RWPE2 (cell line): ENCODE measurements around the gene TRAF3IP1.

ENCODE experiments used
- ATAC-seq: fragments of 200-7000 bp; cut with Tn5 transposase; 3 replicates; pipeline ENCODE4 v1.9.1; 2021; ENCODE audit warnings: low read depth
- DNase-seq: peaks from one replicate; pipeline ENCODE4 v3.0.0-alpha.2; 2020; ENCODE audit warnings: low spot score
- H3K27ac ChIP-seq: fragments of 450-650 bp; 2 replicates; pipeline ENCODE4 v1.5.1; 2017; ENCODE audit warnings: mild to moderate bottlenecking; ENCODE audit not compliant: poor library complexity, severe bottlenecking
- H3K27me3 ChIP-seq: fragments of 250-450 bp; sonication (Bioruptor Pico); 2 replicates; pipeline ENCODE4 v1.5.1; 2021; ENCODE audit warnings: mild to moderate bottlenecking, moderate library complexity; ENCODE audit not compliant: insufficient read depth, poor library complexity, severe bottlenecking
- H3K36me3 ChIP-seq: fragments of 250-450 bp; sonication (Bioruptor Pico); 2 replicates; pipeline ENCODE4 v1.5.1; 2020; ENCODE audit warnings: low read depth, mild to moderate bottlenecking, moderate library complexity
- H3K4me1 ChIP-seq: fragments of 250-450 bp; sonication (Bioruptor Pico); 2 replicates; pipeline ENCODE4 v1.5.1; 2021; ENCODE audit warnings: mild to moderate bottlenecking, moderate library complexity; ENCODE audit not compliant: insufficient read depth, poor library complexity, severe bottlenecking
- H3K4me3 ChIP-seq: fragments of 250-450 bp; sonication (Bioruptor Pico); 2 replicates; pipeline ENCODE4 v1.5.1; 2021; ENCODE audit warnings: mild to moderate bottlenecking, moderate library complexity; ENCODE audit not compliant: severe bottlenecking
- H3K9me3 ChIP-seq: fragments of 250-450 bp; sonication (Bioruptor Pico); 2 replicates; pipeline ENCODE4 v1.5.1; 2021; ENCODE audit warnings: mild to moderate bottlenecking, moderate library complexity; ENCODE audit not compliant: severe bottlenecking
- TF ChIP-seq, protein P1 (sequence below): fragments of 450-650 bp; IDR thresholded peaks from one replicate; pipeline ENCODE4 v1.5.1; 2017; ENCODE audit warnings: mild to moderate bottlenecking, moderate library complexity; ENCODE audit not compliant: poor library complexity, severe bottlenecking

TRAF3IP1 gene

DNA sequence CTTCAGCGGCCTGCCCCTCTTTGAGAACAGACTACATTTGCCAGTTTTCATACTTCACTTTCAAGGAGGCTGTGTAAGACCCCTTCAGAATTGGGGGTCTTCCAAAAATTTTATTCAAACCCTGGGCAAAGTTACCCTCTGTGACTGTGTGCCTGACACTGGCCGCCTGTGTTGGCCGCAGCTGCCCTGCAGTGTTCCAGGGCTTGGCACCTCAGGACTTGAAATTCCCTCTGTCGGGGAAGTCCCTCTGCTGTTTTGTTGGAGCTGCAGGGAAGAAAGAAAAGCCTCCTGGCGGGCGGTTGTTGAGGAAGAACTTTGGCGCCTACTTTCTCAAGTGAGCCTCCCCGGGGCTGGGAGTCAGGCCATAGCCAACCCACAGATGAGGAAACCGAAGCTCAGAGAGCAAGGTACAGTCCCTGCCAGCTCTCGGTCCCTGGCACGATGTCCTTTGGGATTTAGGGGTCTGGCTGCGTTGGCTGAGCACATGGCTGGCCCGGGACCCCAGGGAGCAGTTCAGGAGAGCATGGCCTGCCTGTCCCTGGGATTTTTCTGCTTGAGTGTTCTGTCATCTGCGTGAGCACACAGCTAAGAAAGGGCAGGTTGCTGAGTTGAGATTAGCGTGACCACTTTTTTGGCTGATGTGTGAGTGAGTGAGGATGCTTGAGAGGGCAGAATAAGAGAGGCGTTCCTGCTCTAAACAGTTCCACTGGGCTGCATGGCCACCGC lies 88.5 kb downstream of the TRAF3IP1 start:
- Histone ChIP-seq H3K9me3 (no peaks in the 10 kb centered on the region), H3K27ac (no peak overlapping the region), H3K27me3 (no peaks in the 10 kb centered on the region), H3K4me3 (no peak overlapping the region), H3K36me3 (no peaks in the 10 kb centered on the region), H3K4me1 (no peaks in the 10 kb centered on the region)
- TF ChIP-seq, protein P1, sequence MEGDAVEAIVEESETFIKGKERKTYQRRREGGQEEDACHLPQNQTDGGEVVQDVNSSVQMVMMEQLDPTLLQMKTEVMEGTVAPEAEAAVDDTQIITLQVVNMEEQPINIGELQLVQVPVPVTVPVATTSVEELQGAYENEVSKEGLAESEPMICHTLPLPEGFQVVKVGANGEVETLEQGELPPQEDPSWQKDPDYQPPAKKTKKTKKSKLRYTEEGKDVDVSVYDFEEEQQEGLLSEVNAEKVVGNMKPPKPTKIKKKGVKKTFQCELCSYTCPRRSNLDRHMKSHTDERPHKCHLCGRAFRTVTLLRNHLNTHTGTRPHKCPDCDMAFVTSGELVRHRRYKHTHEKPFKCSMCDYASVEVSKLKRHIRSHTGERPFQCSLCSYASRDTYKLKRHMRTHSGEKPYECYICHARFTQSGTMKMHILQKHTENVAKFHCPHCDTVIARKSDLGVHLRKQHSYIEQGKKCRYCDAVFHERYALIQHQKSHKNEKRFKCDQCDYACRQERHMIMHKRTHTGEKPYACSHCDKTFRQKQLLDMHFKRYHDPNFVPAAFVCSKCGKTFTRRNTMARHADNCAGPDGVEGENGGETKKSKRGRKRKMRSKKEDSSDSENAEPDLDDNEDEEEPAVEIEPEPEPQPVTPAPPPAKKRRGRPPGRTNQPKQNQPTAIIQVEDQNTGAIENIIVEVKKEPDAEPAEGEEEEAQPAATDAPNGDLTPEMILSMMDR, result no peak
- no peak for ATAC-seq
- DNase-seq, result no peak

DNA sequence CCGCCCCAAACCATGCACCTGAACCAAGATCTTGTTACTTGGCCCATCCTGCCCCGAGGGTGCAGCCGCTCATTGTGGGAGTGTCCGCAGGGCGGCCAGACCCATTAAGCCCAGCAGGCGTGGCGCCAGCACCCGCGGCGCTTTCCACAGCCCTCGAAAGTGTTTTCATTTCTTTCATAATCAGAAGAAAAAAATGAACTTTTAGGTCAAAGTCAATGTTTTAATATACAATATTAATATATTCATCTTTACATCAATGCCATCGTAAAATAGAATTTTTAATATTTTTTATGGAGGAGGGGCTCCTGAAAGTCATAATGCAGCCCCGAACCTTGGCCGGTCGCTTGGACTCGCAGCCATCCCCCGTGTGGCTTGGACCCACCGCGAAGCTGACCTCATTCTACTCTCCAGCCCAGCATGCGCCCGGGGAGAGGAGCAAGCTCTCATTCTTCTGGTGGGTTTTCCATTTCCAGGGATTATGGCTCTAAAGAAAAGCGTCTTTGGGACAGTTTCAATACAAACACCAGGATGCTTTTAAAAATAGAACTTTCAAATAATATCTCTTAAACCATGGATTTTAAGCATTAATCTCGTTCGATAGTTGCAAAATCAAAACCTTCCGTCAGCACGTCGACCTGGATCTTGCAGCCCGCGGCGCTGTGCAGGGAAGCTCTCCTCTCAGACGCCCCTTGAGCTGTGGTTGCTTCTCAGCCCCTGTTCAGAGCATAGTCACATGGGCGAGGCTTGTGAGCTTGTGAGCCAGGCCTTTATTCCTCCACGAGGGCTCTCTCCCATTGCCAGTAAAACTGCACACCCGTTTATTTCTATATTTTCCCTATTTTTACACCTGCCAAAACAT lies 89.3 kb downstream of the TRAF3IP1 start:
- TF ChIP-seq, protein P1, result no peak
- Histone ChIP-seq H3K9me3 (no peaks in the 10 kb centered on the region), H3K4me3 (no peak overlapping the region), H3K27me3 (no peaks in the 10 kb centered on the region), H3K4me1 (no peaks in the 10 kb centered on the region), H3K36me3 (no peaks in the 10 kb centered on the region), H3K27ac (no peak overlapping the region)
- DNase-seq (no peak), ATAC-seq (no peak)

DNA sequence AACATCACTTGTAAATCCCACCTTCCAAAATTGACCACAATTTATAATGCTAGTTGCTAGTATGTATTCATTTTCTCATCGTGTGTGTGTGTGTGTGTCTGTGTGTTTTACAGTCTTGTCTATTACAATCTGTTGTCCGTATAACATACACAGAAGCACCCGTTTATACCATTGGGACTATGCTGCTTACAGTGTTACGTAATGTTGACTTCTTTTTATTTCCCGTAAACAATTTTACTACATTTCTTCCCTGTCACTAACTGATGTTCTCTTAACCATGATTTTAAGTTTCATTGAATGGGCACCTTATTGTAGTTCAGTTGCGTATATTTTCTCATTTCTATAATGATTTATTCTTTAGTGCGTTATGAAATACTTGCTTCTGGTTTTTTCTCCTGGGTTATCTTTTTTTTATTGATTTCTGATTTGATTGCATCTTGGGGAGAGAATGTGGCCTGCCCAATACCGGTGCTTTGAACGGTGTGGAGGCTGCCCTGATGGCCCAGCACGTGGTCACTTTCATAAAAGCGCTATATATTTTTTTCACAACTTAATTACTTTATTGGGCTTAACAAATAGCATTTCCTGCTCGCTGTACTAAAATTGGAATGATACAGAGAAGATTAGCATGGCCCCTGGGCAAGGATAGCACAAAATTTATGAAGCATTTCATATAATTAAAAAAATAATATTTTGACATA lies 91.9 kb downstream of the TRAF3IP1 start:
- DNase-seq, result no peak
- H3K4me3 ChIP-seq, result no peak overlapping the region
- H3K36me3 ChIP-seq, result no peaks in the 10 kb centered on the region
- TF ChIP-seq, protein P1, result no peak
- no peaks in the 10 kb centered on the region for H3K9me3 ChIP-seq
- ATAC-seq, result no peak
- no peak overlapping the region for H3K27ac ChIP-seq
- H3K27me3 ChIP-seq, result no peaks in the 10 kb centered on the region
- no peaks in the 10 kb centered on the region for H3K4me1 ChIP-seq

DNA sequence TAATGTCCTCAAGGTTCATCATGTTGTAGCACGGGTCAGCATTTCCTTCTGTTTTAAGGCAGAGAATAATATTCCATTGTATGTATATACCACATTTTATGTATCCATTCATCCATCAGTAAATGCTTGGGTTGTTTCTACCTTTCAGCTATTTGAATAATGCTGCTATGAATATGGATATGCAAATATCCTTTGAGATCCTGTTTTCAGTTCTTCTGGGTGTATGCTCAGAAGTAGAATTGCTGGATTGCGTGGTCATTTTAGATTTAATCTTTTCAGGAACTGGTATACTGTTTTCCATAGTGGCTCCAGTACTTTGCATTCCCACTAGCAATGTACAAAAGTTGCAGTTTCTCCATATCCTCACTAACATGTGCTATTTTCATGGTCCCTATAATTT lies 93.0 kb downstream of the TRAF3IP1 start:
- TF ChIP-seq, protein P1, result no peak
- Histone ChIP-seq H3K4me1 (no peaks in the 10 kb centered on the region), H3K36me3 (no peaks in the 10 kb centered on the region), H3K27ac (no peak overlapping the region), H3K9me3 (no peaks in the 10 kb centered on the region), H3K27me3 (no peaks in the 10 kb centered on the region), H3K4me3 (no peak overlapping the region)
- DNase-seq (no peak), ATAC-seq (no peak)
